Activated CD8-positive, alpha-beta memory T cell treated with anti-CD3 and anti-CD28 coated beads, Interleukin-2, amount 50 U/mL, for 1 hour (primary cell): ENCODE measurements around the gene ERVFRD-1.

Experiments used
- DNase-seq: peaks from one replicate; pipeline ENCODE4 v3.0.0-alpha.2; 2020; ENCODE audit errors: extremely low read depth

Gene ERVFRD-1

GRCh38 chr6:11110921-11111768 lies at the start of gene ERVFRD-1:
Gene ERVFRD-1 (minus strand): TSS chr6:11111725. CDS start chr6:11105310, 6,415 bp downstream.
- no peak for DNase-seq

- DNase-seq, result no peak
These were observed 48.7 kb upstream of the ERVFRD-1 start for GRCh38 chr6:11160199-11160598.

- no peak for DNase-seq
These were observed 44.1 kb upstream of the ERVFRD-1 start for GRCh38 chr6:11155589-11155988.

GRCh38 chr6:11153447-11153846 lies 41.9 kb upstream of the ERVFRD-1 start:
- DNase-seq, result no peak

- DNase-seq, result no peak
These were observed 41.1 kb upstream of the ERVFRD-1 start for GRCh38 chr6:11152581-11152980.

- no peak for DNase-seq
These were observed 40.0 kb upstream of the ERVFRD-1 start for GRCh38 chr6:11151488-11151887.

- DNase-seq, result no peak
These were observed 38.0 kb upstream of the ERVFRD-1 start for GRCh38 chr6:11149551-11149950.

GRCh38 chr6:11146117-11146826 lies 34.7 kb upstream of the ERVFRD-1 start:
- no peak for DNase-seq

GRCh38 chr6:11144393-11144851 lies 32.9 kb upstream of the ERVFRD-1 start:
- DNase-seq, result peak; percentile 23

- no peak for DNase-seq
These were observed 32.2 kb upstream of the ERVFRD-1 start for GRCh38 chr6:11143394-11144371.

GRCh38 chr6:11142296-11143027 lies 30.9 kb upstream of the ERVFRD-1 start:
- DNase-seq, result no peak

- no peak for DNase-seq
These were observed 29.8 kb upstream of the ERVFRD-1 start for GRCh38 chr6:11141295-11141694.

GRCh38 chr6:11140056-11140455 lies 28.5 kb upstream of the ERVFRD-1 start:
- DNase-seq, result no peak

- no peak for DNase-seq
These were observed 27.8 kb upstream of the ERVFRD-1 start for GRCh38 chr6:11139051-11139960.

- DNase-seq, result no peak
These were observed 25.3 kb upstream of the ERVFRD-1 start for GRCh38 chr6:11136809-11137208.

GRCh38 chr6:11133281-11133680 lies 21.8 kb upstream of the ERVFRD-1 start:
- no peak for DNase-seq

GRCh38 chr6:11132194-11132888 lies 20.8 kb upstream of the ERVFRD-1 start:
- no peak for DNase-seq

- DNase-seq, result no peak
These were observed 19.1 kb upstream of the ERVFRD-1 start for GRCh38 chr6:11130605-11131004.

GRCh38 chr6:11129908-11130565 lies 18.5 kb upstream of the ERVFRD-1 start:
- no peak for DNase-seq
